22Rv1 (cell line): Measurements from ENCODE around the gene ASB7.

ENCODE experiments used
- H3K27ac ChIP-seq: fragments of 450-650 bp; 2 replicates; pipeline ENCODE4 v1.5.1; 2017
- ZFX ChIP-seq: fragments of 450-650 bp; IDR thresholded peaks from 2 replicates; pipeline ENCODE4 v1.6.1; 2017; ENCODE audit warnings: antibody characterized with exemption, borderline replicate concordance
- TF ChIP-seq, protein P1 (sequence below): fragments of 450-650 bp; IDR thresholded peaks from 2 replicates; pipeline ENCODE4 v1.5.1; 2017; ENCODE audit warnings: mild to moderate bottlenecking

Gene ASB7

DNA sequence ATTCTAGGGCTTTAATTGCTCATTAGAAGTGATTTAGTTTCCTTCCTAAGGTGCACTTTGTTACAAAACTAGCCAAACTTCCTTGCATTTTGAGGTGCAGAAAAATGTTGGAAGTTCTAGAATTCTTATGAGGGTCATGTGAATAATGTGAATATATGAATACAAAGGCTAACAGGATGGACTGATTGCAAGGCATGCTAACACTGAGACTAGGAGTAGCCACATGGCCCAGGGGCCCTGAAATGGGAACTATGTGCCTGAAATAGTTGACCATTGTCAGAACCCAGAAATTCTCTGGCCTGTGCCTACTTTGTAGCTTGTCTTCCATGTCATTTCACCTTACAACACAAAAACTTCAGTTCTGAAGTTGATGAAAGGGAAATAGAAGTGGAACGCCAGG, 10.8 kb downstream of the ASB7 start:
- TF ChIP-seq, protein P1, sequence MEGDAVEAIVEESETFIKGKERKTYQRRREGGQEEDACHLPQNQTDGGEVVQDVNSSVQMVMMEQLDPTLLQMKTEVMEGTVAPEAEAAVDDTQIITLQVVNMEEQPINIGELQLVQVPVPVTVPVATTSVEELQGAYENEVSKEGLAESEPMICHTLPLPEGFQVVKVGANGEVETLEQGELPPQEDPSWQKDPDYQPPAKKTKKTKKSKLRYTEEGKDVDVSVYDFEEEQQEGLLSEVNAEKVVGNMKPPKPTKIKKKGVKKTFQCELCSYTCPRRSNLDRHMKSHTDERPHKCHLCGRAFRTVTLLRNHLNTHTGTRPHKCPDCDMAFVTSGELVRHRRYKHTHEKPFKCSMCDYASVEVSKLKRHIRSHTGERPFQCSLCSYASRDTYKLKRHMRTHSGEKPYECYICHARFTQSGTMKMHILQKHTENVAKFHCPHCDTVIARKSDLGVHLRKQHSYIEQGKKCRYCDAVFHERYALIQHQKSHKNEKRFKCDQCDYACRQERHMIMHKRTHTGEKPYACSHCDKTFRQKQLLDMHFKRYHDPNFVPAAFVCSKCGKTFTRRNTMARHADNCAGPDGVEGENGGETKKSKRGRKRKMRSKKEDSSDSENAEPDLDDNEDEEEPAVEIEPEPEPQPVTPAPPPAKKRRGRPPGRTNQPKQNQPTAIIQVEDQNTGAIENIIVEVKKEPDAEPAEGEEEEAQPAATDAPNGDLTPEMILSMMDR = no peak
- H3K27ac ChIP-seq = no peak overlapping the region

DNA sequence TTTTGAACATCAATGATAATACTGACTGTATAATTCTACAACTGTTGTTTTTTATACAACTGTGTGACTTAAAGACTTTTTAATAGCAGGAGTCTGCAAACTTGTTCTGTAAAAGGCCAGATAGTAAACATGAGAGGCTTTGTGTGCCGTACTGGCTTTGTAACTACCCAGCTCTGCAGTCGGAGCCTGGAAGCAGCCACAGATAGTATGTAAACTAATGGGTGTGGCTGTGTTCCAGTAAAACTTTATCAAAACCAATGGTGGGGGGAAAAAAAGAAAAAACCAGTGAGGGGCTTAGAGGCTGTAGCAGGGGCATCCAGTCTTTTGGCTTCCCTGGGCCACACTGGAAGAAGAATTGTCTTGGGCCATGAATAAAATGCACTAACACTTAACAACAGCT, 11.9 kb downstream of the ASB7 start:
- TF ChIP-seq, protein P1 = no peak
- no peak for TF ChIP-seq ZFX
- H3K27ac ChIP-seq = no peak overlapping the region

- no peak for TF ChIP-seq ZFX
- TF ChIP-seq, protein P1 = no peak
- H3K27ac ChIP-seq = no peak overlapping the region
These were observed 12.5 kb downstream of the ASB7 start for GRCh38 chr15:100614918-100615317.

- TF ChIP-seq ZFX = no peak
- TF ChIP-seq, protein P1 = no peak
These were observed 13.4 kb downstream of the ASB7 start for GRCh38 chr15:100615801-100616200.

GRCh38 chr15:100616700-100617099, 14.3 kb downstream of the ASB7 start:
- no peak overlapping the region for H3K27ac ChIP-seq
- TF ChIP-seq ZFX = no peak
- TF ChIP-seq, protein P1 = no peak

More at GRCh38 chr15:100615801-100616200, 13.4 kb downstream of the ASB7 start:
- H3K27ac ChIP-seq = no peak overlapping the region

DNA sequence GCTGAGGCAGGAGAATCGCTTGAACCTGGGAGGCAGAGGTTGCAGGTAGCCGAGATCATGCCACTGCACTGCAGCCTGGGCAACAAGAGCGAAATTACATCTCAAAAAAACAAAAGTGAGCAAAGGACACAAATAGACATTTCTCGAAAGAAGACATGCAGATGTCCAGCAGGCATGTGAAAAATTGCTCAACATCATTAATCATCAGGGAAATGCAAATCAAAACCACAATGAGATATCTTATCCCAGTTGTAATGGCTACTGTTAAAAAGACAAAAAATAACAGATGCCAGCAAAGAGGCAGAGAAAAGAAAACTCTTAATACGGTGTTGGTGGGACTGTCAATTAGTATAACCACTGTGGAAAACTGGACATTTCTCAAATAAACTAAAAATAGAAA, 20.9 kb downstream of the ASB7 start:
- H3K27ac ChIP-seq = no peak overlapping the region
- TF ChIP-seq ZFX = no peak
- TF ChIP-seq, protein P1 = no peak

- no peak overlapping the region for H3K27ac ChIP-seq
- TF ChIP-seq, protein P1 = peak; percentile 80
- TF ChIP-seq ZFX = no peak
These were observed 25.5 kb downstream of the ASB7 start for GRCh38 chr15:100627789-100628395.
